ENCODE results near the gene MTARC2. TPM values are rescaled to one million over a fixed set of nuclear protein-coding genes. Genes with fewer than 3 reads are reported as not detected.

Gene MTARC2
- polyA plus RNA-seq, 1 of the 3 experiments (the other 2 are of a cell fraction): 6.1 TPM

DNA sequence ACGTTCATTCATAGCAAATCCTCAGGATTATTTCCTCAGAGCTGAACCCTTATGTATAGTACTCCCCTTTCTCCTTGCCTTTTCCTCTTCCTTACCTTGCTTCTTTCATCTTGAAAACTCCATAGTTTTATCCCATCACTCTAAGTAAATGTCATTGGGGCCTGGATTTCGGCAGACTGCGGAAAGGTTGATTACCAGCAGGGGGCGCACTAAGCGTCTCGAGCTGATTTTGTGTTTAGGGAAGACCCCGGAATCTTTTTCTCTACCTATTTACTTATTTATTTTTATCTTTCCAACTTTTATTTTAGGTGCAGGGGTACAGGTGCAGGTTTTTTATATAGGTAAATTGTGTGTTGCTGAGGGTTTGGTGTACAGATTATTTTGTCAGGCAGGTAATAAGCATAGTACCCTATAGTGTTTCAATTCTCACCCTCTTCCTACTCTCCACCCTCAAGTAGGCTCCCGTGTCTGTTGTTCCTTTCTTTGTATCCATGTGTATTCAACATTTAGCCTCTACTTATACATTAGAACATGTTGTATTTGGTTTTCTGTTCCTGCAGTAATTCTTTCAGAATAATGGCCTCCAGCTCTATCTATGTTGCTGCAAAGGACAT is 27.2 kb downstream of the MTARC2 start:
- no peaks in the 10 kb centered on the region for H4K20me1 ChIP-seq (ENCODE audit: insufficient read depth)

DNA sequence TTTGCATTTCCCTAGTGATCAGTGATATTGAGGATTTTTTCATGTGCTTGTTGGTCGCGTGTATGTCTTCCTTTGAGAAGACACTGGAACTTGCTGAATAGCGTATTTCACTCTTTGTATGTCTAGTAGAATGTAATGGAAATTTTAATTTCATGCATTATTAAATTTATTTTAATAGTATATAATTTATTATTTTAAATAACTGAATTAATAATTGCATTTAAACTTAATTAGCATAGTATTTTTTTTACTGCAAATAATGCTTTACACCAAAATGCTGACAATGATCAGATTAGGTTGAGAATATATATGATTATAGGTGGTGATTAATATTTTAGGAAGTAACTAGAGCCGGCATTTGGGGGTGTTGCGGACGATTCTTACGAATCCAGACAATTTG is 28.1 kb downstream of the MTARC2 start:
- Histone ChIP-seq H3K9me2 (no peaks in the 10 kb centered on the region), H3K4me3 (ENCODE audit: low read depth in 2 of 2, low read length in 1 of 2) (no peak overlapping the region), H3K27ac (ENCODE audit: low read depth in 2 of 2, low read length in 1 of 2) (no peak overlapping the region), H3F3A (replicated peaks; ENCODE audit: insufficient read depth) (no peaks in the 10 kb centered on the region), H3K27me3 (ENCODE audit: insufficient read depth) (no peaks in the 10 kb centered on the region), H3K9me3 (no peaks in the 10 kb centered on the region), H3K4me1 (ENCODE audit: control insufficient read depth in 1 of 2, insufficient read depth in 2 of 2, low read depth in 1 of 2, low read length in 1 of 2) (no peaks in the 10 kb centered on the region), H3K4me2 (no peak overlapping the region), H2AFZ (ENCODE audit: low read depth) (no peak overlapping the region), H3K9ac (no peak overlapping the region), H4K20me1 (ENCODE audit: insufficient read depth) (no peaks in the 10 kb centered on the region), H3K36me3 (replicated peaks in 1 of 2; ENCODE audit: control insufficient read depth in 1 of 2, insufficient read depth in 2 of 2, low read length in 1 of 2) (peaks cover 0 to 2% of the 10 kb centered on the region in 2 experiments), H3K79me2 (ENCODE audit: insufficient read depth) (no peaks in the 10 kb centered on the region)
- TF ChIP-seq, protein P1, sequence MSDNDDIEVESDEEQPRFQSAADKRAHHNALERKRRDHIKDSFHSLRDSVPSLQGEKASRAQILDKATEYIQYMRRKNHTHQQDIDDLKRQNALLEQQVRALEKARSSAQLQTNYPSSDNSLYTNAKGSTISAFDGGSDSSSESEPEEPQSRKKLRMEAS (IDR thresholded peaks at IDR 0.05; ENCODE audit: low read depth): no peak
- TF ChIP-seq SIN3A (IDR thresholded peaks at IDR 0.05; ENCODE audit: borderline replicate concordance, low read depth, low read length) (no peak), CHD2 (IDR thresholded peaks at IDR 0.05; ENCODE audit: low read length, partially characterized antibody) (no peak), RCOR1 (IDR thresholded peaks at IDR 0.05; ENCODE audit: low read length) (no peak), YY1 (IDR thresholded peaks at IDR 0.05; ENCODE audit: low read depth) (no peak), GATA2 (CRISPR knock-in tag; IDR thresholded peaks at IDR 0.05) (no peak), TCF12 (IDR thresholded peaks at IDR 0.05) (no peak), FOSL2 (IDR thresholded peaks at IDR 0.05; ENCODE audit: borderline replicate concordance, low read depth) (no peak), FOXM1 (IDR thresholded peaks at IDR 0.05; ENCODE audit: low read depth) (no peak), MEF2A (IDR thresholded peaks at IDR 0.05; ENCODE audit: borderline replicate concordance, low read depth) (no peak), RFX5 (IDR thresholded peaks at IDR 0.05; ENCODE audit: low read length) (no peak), TEAD4 (IDR thresholded peaks at IDR 0.05; ENCODE audit: borderline replicate concordance, insufficient read depth) (no peak), EZH2phosphoT487 (IDR thresholded peaks at IDR 0.05; ENCODE audit: borderline replicate concordance, low read depth) (no peak), RAD21 (IDR thresholded peaks at IDR 0.05; ENCODE audit: low read length) (no peak)
- TF ChIP-seq, protein P2, sequence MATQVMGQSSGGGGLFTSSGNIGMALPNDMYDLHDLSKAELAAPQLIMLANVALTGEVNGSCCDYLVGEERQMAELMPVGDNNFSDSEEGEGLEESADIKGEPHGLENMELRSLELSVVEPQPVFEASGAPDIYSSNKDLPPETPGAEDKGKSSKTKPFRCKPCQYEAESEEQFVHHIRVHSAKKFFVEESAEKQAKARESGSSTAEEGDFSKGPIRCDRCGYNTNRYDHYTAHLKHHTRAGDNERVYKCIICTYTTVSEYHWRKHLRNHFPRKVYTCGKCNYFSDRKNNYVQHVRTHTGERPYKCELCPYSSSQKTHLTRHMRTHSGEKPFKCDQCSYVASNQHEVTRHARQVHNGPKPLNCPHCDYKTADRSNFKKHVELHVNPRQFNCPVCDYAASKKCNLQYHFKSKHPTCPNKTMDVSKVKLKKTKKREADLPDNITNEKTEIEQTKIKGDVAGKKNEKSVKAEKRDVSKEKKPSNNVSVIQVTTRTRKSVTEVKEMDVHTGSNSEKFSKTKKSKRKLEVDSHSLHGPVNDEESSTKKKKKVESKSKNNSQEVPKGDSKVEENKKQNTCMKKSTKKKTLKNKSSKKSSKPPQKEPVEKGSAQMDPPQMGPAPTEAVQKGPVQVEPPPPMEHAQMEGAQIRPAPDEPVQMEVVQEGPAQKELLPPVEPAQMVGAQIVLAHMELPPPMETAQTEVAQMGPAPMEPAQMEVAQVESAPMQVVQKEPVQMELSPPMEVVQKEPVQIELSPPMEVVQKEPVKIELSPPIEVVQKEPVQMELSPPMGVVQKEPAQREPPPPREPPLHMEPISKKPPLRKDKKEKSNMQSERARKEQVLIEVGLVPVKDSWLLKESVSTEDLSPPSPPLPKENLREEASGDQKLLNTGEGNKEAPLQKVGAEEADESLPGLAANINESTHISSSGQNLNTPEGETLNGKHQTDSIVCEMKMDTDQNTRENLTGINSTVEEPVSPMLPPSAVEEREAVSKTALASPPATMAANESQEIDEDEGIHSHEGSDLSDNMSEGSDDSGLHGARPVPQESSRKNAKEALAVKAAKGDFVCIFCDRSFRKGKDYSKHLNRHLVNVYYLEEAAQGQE (IDR thresholded peaks at IDR 0.05; ENCODE audit: low read depth, low read length): no peak
- TF ChIP-seq, protein P3, sequence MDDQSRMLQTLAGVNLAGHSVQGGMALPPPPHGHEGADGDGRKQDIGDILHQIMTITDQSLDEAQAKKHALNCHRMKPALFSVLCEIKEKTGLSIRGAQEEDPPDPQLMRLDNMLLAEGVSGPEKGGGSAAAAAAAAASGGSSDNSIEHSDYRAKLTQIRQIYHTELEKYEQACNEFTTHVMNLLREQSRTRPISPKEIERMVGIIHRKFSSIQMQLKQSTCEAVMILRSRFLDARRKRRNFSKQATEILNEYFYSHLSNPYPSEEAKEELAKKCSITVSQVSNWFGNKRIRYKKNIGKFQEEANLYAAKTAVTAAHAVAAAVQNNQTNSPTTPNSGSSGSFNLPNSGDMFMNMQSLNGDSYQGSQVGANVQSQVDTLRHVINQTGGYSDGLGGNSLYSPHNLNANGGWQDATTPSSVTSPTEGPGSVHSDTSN (IDR thresholded peaks at IDR 0.05): no peak
- DNase-seq: peak; percentile 30
- 91% methylated on average over 7 of the region's 7 CpGs for WGBS (ENCODE audit: low lambda C conversion rate)
- POLR2A ChIA-PET: interaction anchor here (1.0 kb wide), 1 partner anchor 11 kb away, joined by 3 read pairs; the partner anchor contains the start of gene MTARC1
- CTCF ChIA-PET: interaction anchor here (0.5 to 5.3 kb wide), 71 partner anchors 9 to 789 kb away, joined by 3 to 59 read pairs (median 5); partner anchors contain the start of genes C1orf115, MTARC1 and MTARC2

More for the DNA sequence above, 27.2 kb downstream of the MTARC2 start:
- no peaks in the 10 kb centered on the region for H3K9me2 ChIP-seq
- H3F3A ChIP-seq (replicated peaks; ENCODE audit: insufficient read depth): no peaks in the 10 kb centered on the region
- CTCF ChIA-PET: interaction anchor here (0.6 to 5.3 kb wide), 46 partner anchors 10 to 785 kb away, joined by 3 to 59 read pairs (median 5); partner anchors contain the start of genes C1orf115 and MTARC1
- TF ChIP-seq, protein P4, sequence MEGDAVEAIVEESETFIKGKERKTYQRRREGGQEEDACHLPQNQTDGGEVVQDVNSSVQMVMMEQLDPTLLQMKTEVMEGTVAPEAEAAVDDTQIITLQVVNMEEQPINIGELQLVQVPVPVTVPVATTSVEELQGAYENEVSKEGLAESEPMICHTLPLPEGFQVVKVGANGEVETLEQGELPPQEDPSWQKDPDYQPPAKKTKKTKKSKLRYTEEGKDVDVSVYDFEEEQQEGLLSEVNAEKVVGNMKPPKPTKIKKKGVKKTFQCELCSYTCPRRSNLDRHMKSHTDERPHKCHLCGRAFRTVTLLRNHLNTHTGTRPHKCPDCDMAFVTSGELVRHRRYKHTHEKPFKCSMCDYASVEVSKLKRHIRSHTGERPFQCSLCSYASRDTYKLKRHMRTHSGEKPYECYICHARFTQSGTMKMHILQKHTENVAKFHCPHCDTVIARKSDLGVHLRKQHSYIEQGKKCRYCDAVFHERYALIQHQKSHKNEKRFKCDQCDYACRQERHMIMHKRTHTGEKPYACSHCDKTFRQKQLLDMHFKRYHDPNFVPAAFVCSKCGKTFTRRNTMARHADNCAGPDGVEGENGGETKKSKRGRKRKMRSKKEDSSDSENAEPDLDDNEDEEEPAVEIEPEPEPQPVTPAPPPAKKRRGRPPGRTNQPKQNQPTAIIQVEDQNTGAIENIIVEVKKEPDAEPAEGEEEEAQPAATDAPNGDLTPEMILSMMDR (IDR thresholded peaks at IDR 0.05): peak; percentile 97
- peak; percentile 20; the same call in 1 of the 2 replicates for TF ChIP-seq SMC3 (IDR thresholded peaks at IDR 0.05; ENCODE audit: low read depth, low read length)
- peak; percentile 35; the same call in 1 of the 2 replicates for TF ChIP-seq RAD21 (IDR thresholded peaks at IDR 0.05; ENCODE audit: low read length)
- no peak for TF ChIP-seq TEAD4 (IDR thresholded peaks at IDR 0.05; ENCODE audit: borderline replicate concordance, insufficient read depth)
- no peak overlapping the region for H3K4me2 ChIP-seq
- peak; percentile 56 for DNase-seq
- H3K9ac ChIP-seq: no peak overlapping the region
- peak overlapping the region in 1 of 2 experiments; percentile 29; a peak in 1 of 4 replicates for H3K4me3 ChIP-seq (ENCODE audit: low read depth in 2 of 2, low read length in 1 of 2)
- POLR2A ChIA-PET: no interaction called here
- 35% methylated on average over 8 of the region's 8 CpGs for WGBS (ENCODE audit: low lambda C conversion rate)
- H3K9me3 ChIP-seq: no peaks in the 10 kb centered on the region
- no peak overlapping the region for H3K27ac ChIP-seq (ENCODE audit: low read depth in 2 of 2, low read length in 1 of 2)
- H3K36me3 ChIP-seq (replicated peaks in 1 of 2; ENCODE audit: control insufficient read depth in 1 of 2, insufficient read depth in 2 of 2, low read length in 1 of 2): peaks cover 0 to 5% of the 10 kb centered on the region in 2 experiments
- no peaks in the 10 kb centered on the region for H3K79me2 ChIP-seq (ENCODE audit: insufficient read depth)
- no peaks in the 10 kb centered on the region for H3K27me3 ChIP-seq (ENCODE audit: insufficient read depth)
- no peaks in the 10 kb centered on the region for H3K4me1 ChIP-seq (ENCODE audit: control insufficient read depth in 1 of 2, insufficient read depth in 2 of 2, low read depth in 1 of 2, low read length in 1 of 2)
- H2AFZ ChIP-seq (ENCODE audit: low read depth): no peak overlapping the region
